ENCODE data around the gene AP5S1. TPM values are rescaled to one million over a fixed set of nuclear protein-coding genes. Genes with fewer than 3 reads are reported as not detected.

The AP5S1 gene
- total RNA-seq, 1 donor from 2014 or later: 12.3 TPM

- H3K9me3 Mint-ChIP-seq (ENCODE audit: low read depth): no peaks in the 10 kb centered on the region
- peak within 1 kb of the TSS; percentile 84 for H3K4me3 Mint-ChIP-seq (ENCODE audit: low read depth)
- TF ChIP-seq, protein P1, sequence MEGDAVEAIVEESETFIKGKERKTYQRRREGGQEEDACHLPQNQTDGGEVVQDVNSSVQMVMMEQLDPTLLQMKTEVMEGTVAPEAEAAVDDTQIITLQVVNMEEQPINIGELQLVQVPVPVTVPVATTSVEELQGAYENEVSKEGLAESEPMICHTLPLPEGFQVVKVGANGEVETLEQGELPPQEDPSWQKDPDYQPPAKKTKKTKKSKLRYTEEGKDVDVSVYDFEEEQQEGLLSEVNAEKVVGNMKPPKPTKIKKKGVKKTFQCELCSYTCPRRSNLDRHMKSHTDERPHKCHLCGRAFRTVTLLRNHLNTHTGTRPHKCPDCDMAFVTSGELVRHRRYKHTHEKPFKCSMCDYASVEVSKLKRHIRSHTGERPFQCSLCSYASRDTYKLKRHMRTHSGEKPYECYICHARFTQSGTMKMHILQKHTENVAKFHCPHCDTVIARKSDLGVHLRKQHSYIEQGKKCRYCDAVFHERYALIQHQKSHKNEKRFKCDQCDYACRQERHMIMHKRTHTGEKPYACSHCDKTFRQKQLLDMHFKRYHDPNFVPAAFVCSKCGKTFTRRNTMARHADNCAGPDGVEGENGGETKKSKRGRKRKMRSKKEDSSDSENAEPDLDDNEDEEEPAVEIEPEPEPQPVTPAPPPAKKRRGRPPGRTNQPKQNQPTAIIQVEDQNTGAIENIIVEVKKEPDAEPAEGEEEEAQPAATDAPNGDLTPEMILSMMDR (IDR thresholded peaks at IDR 0.05; ENCODE audit: unreplicated experiment): peak; percentile 54
- H3K27ac Mint-ChIP-seq: peak within 1 kb of the TSS; percentile 93
- peaks cover 35% of the 10 kb centered on the region for H3K4me1 Mint-ChIP-seq (ENCODE audit: low read depth)
- H3K27me3 Mint-ChIP-seq: no peaks in the 10 kb centered on the region
- peak; percentile 75 for DNase-seq (ENCODE audit: low spot score, unreplicated experiment)
- no peaks in the 10 kb centered on the region for H3K36me3 Mint-ChIP-seq (ENCODE audit: insufficient read depth)
Observed at GRCh38 chr20:3795511-3796468, 24.6 kb upstream of the AP5S1 start, which contains the start of gene CDC25B. CDC25B (plus strand) TSS chr20:3796310; CDS start chr20:3796532, 222 bp downstream.

- Mint-ChIP-seq H3K4me1 (ENCODE audit: low read depth) (peaks cover 35% of the 10 kb centered on the region), H3K4me3 (ENCODE audit: low read depth) (peak overlapping the region; percentile 74), H3K27ac (no peak overlapping the region), H3K36me3 (ENCODE audit: insufficient read depth) (no peaks in the 10 kb centered on the region), H3K9me3 (ENCODE audit: low read depth) (no peaks in the 10 kb centered on the region), H3K27me3 (no peaks in the 10 kb centered on the region)
- TF ChIP-seq, protein P1 (IDR thresholded peaks at IDR 0.05; ENCODE audit: unreplicated experiment): no peak
- no peak for DNase-seq (ENCODE audit: low spot score, unreplicated experiment)
Observed at GRCh38 chr20:3796477-3797225, 23.7 kb upstream of the AP5S1 start.

- DNase-seq (ENCODE audit: low spot score, unreplicated experiment): no peak
- Mint-ChIP-seq H3K36me3 (ENCODE audit: insufficient read depth) (no peaks in the 10 kb centered on the region), H3K4me3 (ENCODE audit: low read depth) (peak overlapping the region; percentile 74), H3K9me3 (ENCODE audit: low read depth) (no peaks in the 10 kb centered on the region), H3K27ac (no peak overlapping the region), H3K27me3 (no peaks in the 10 kb centered on the region), H3K4me1 (ENCODE audit: low read depth) (peaks cover 35% of the 10 kb centered on the region)
- TF ChIP-seq, protein P1 (IDR thresholded peaks at IDR 0.05; ENCODE audit: unreplicated experiment): no peak
Observed at GRCh38 chr20:3797226-3797545, 23.2 kb upstream of the AP5S1 start.

GRCh38 chr20:3797592-3798372, 22.6 kb upstream of the AP5S1 start:
- H3K27ac Mint-ChIP-seq: no peak overlapping the region
- peaks cover 35% of the 10 kb centered on the region for H3K4me1 Mint-ChIP-seq (ENCODE audit: low read depth)
- no peaks in the 10 kb centered on the region for H3K27me3 Mint-ChIP-seq
- no peak for DNase-seq (ENCODE audit: low spot score, unreplicated experiment)
- H3K4me3 Mint-ChIP-seq (ENCODE audit: low read depth): peak overlapping the region; percentile 74
- no peaks in the 10 kb centered on the region for H3K9me3 Mint-ChIP-seq (ENCODE audit: low read depth)
- H3K36me3 Mint-ChIP-seq (ENCODE audit: insufficient read depth): peaks cover 5% of the 10 kb centered on the region
- TF ChIP-seq, protein P1 (IDR thresholded peaks at IDR 0.05; ENCODE audit: unreplicated experiment): no peak

GRCh38 chr20:3798373-3798768, 22.0 kb upstream of the AP5S1 start:
- H3K27ac Mint-ChIP-seq: no peak overlapping the region
- H3K4me1 Mint-ChIP-seq (ENCODE audit: low read depth): peaks cover 35% of the 10 kb centered on the region
- peak overlapping the region; percentile 74 for H3K4me3 Mint-ChIP-seq (ENCODE audit: low read depth)
- H3K27me3 Mint-ChIP-seq: no peaks in the 10 kb centered on the region
- no peaks in the 10 kb centered on the region for H3K9me3 Mint-ChIP-seq (ENCODE audit: low read depth)
- H3K36me3 Mint-ChIP-seq (ENCODE audit: insufficient read depth): peaks cover 7% of the 10 kb centered on the region
- TF ChIP-seq, protein P1 (IDR thresholded peaks at IDR 0.05; ENCODE audit: unreplicated experiment): no peak
- no peak for DNase-seq (ENCODE audit: low spot score, unreplicated experiment)

All from progenitor cell of endocrine pancreas (in vitro differentiated cells).